Parathyroid adenoma (tissue), 2 donors: ENCODE data around the gene PAK4.

Experiments
- H2AFZ ChIP-seq: fragments of 300-600 bp; sonication (generic); one replicate; pipeline ENCODE4 v1.7.0; 2017; ENCODE audit warnings: antibody characterized with exemption, mild to moderate bottlenecking
- H3K27ac ChIP-seq: fragments of 300-600 bp; sonication (generic); one replicate; pipeline ENCODE4 v1.7.0; 2017
- H3K27me3 ChIP-seq: fragments of 300-600 bp; sonication (generic); one replicate; pipeline ENCODE4 v1.7.0; 2017; ENCODE audit warnings: low read length; ENCODE audit not compliant: control insufficient read depth, insufficient read depth
- H3K36me3 ChIP-seq: fragments of 300-600 bp; sonication (generic); one replicate; pipeline ENCODE4 v1.7.0; 2017; ENCODE audit warnings: low read length; ENCODE audit not compliant: control insufficient read depth, insufficient read depth
- H3K4me1 ChIP-seq: fragments of 300-600 bp; sonication (generic); one replicate; pipeline ENCODE4 v1.7.0; 2017; ENCODE audit warnings: control low read depth
- H3K4me2 ChIP-seq: fragments of 300-600 bp; sonication (generic); one replicate; pipeline ENCODE4 v1.7.0; 2017; ENCODE audit warnings: low read length
- H3K4me3 ChIP-seq: fragments of 300-600 bp; sonication (generic); one replicate; pipeline ENCODE4 v1.7.0; 2017; ENCODE audit warnings: low read depth, low read length
- H3K79me2 ChIP-seq: fragments of 300-600 bp; sonication (generic); one replicate; pipeline ENCODE4 v1.7.0; 2017; ENCODE audit warnings: control low read depth
- H3K9ac ChIP-seq: fragments of 300-600 bp; sonication (generic); one replicate; pipeline ENCODE4 v1.7.0; 2017; ENCODE audit warnings: mild to moderate bottlenecking
- H3K9me3 ChIP-seq: fragments of 300-600 bp; sonication (generic); one replicate; pipeline ENCODE4 v1.7.0; 2017; ENCODE audit warnings: low read length; ENCODE audit not compliant: control insufficient read depth
- CTCF ChIP-seq: fragments of 300-600 bp; sonication (generic); IDR thresholded peaks from one replicate; pipeline ENCODE4 v1.7.0; 2017; ENCODE audit warnings: antibody characterized with exemption, mild to moderate bottlenecking
- donor health status: primary hyperparathyroidism.

PAK4 gene

GRCh38 chr19:39156326-39157230 lies 31.0 kb downstream of the PAK4 start:
- Histone ChIP-seq H3K36me3 (no peaks in the 10 kb centered on the region), H3K79me2 (peaks cover 88% of the 10 kb centered on the region), H3K4me1 (peaks cover 48% of the 10 kb centered on the region), H3K27ac (peak overlapping the region; percentile 81), H2AFZ (no peak overlapping the region), H3K9me3 (no peaks in the 10 kb centered on the region), H3K27me3 (no peaks in the 10 kb centered on the region), H3K4me2 (no peak overlapping the region), H3K9ac (no peak overlapping the region), H3K4me3 (no peak overlapping the region)
- TF ChIP-seq CTCF = no peak

- no peaks in the 10 kb centered on the region for H3K9me3 ChIP-seq
- no peak for TF ChIP-seq CTCF
- H2AFZ ChIP-seq = no peak overlapping the region
- peaks cover 50% of the 10 kb centered on the region for H3K4me1 ChIP-seq
- H3K27me3 ChIP-seq = no peaks in the 10 kb centered on the region
- no peak overlapping the region for H3K27ac ChIP-seq
- H3K36me3 ChIP-seq = no peaks in the 10 kb centered on the region
- no peak overlapping the region for H3K9ac ChIP-seq
- H3K4me2 ChIP-seq = no peak overlapping the region
- no peak overlapping the region for H3K4me3 ChIP-seq
- peaks cover 88% of the 10 kb centered on the region for H3K79me2 ChIP-seq
Measured at GRCh38 chr19:39157275-39157996, 31.9 kb downstream of the PAK4 start.

GRCh38 chr19:39157997-39158389 lies 32.4 kb downstream of the PAK4 start:
- Histone ChIP-seq H3K4me3 (no peak overlapping the region), H3K27ac (no peak overlapping the region), H2AFZ (no peak overlapping the region), H3K9ac (no peak overlapping the region), H3K4me2 (no peak overlapping the region), H3K27me3 (no peaks in the 10 kb centered on the region), H3K9me3 (no peaks in the 10 kb centered on the region), H3K4me1 (peaks cover 56% of the 10 kb centered on the region), H3K36me3 (no peaks in the 10 kb centered on the region), H3K79me2 (peaks cover 88% of the 10 kb centered on the region)
- no peak for TF ChIP-seq CTCF

- Histone ChIP-seq H3K4me3 (no peak overlapping the region), H3K9me3 (no peaks in the 10 kb centered on the region), H3K27me3 (no peaks in the 10 kb centered on the region), H3K27ac (no peak overlapping the region), H3K9ac (no peak overlapping the region), H2AFZ (no peak overlapping the region), H3K79me2 (peaks cover 88% of the 10 kb centered on the region), H3K36me3 (no peaks in the 10 kb centered on the region), H3K4me2 (no peak overlapping the region), H3K4me1 (peaks cover 60% of the 10 kb centered on the region)
- no peak for TF ChIP-seq CTCF
Measured at GRCh38 chr19:39158646-39159260, 33.2 kb downstream of the PAK4 start.
